ENCODE results near the gene CCDC102B. TPM values are rescaled to one million over a fixed set of nuclear protein-coding genes. Genes with fewer than 3 reads are reported as not detected.
A peak's percentile ranks its signal among the peaks of the same experiment; 100 is the strongest.

CCDC102B gene
- total RNA-seq, 6 experiments from 2014 or later = 0.86 to 1.7 (median 1.2) TPM

DNA sequence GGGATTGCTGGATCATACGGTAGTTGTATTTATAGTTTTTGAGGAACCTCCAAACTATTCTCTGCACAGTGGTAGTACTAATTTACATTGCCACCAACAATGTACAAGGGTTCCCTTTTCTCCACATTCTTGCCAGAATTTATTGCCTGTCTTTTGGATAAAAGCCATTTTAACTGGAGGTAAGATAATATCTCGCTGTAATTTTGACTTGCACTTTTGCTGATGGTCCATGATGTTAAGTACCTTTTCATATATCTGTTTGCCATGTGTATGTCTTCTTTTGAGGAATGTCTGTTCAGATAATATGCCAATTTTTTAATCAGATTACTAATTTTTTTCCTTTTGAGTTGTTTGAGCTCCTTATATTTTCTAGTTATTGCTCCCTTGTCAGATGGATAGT is 158.8 kb downstream of the CCDC102B start:
- WGBS (ENCODE audit: insufficient coverage, low coverage, low lambda C conversion rate, missing lambda C conversion rate) = 58% methylated on average over 2 of the region's 2 CpGs
- no peak for ATAC-seq
- H3K4me3 ChIP-seq = no peak overlapping the region

DNA sequence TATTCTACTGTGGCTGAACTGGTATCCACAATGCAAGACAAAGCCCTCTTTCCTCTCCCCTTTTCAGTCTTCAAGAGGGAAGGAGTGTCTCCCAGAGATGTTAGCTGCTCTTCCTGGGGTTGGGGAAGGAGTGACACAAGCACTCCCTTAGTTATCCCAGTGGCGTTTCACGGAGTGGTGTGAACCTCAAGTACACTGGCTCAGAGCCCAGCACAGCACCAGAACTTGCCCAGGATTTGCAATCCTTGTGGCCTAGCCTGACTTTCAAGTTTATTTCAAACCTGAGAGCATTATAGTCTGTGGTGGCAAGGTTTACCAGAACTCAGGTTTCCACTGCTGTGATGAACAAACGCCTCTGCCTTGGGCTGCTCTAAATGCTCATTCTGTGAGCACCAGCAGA is 162.5 kb downstream of the CCDC102B start:
- no peak for TF ChIP-seq POLR2A (IDR thresholded peaks at IDR 0.05)
- TF ChIP-seq, protein P1, sequence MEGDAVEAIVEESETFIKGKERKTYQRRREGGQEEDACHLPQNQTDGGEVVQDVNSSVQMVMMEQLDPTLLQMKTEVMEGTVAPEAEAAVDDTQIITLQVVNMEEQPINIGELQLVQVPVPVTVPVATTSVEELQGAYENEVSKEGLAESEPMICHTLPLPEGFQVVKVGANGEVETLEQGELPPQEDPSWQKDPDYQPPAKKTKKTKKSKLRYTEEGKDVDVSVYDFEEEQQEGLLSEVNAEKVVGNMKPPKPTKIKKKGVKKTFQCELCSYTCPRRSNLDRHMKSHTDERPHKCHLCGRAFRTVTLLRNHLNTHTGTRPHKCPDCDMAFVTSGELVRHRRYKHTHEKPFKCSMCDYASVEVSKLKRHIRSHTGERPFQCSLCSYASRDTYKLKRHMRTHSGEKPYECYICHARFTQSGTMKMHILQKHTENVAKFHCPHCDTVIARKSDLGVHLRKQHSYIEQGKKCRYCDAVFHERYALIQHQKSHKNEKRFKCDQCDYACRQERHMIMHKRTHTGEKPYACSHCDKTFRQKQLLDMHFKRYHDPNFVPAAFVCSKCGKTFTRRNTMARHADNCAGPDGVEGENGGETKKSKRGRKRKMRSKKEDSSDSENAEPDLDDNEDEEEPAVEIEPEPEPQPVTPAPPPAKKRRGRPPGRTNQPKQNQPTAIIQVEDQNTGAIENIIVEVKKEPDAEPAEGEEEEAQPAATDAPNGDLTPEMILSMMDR (IDR thresholded peaks at IDR 0.05) = no peak
- ATAC-seq (peak in 3 of 4 donors; percentile 21 to 53 (median 32)), DNase-seq (no peak)
- intact Hi-C loops (cut with DNase I) = no loop called here
- no peaks in the 10 kb centered on the region for H3K27me3 ChIP-seq
- H3K27ac ChIP-seq = no peak overlapping the region
- WGBS (ENCODE audit: insufficient coverage, low coverage, low lambda C conversion rate, missing lambda C conversion rate) = 80% methylated on average over 2 of the region's 3 CpGs
- H3K4me1 ChIP-seq = no peaks in the 10 kb centered on the region
- no peaks in the 10 kb centered on the region for H3K36me3 ChIP-seq
- no peaks in the 10 kb centered on the region for H3K9me3 ChIP-seq
- no peak overlapping the region for H3K4me3 ChIP-seq

More for the DNA sequence above, 158.8 kb downstream of the CCDC102B start:
- TF ChIP-seq, protein P1 (IDR thresholded peaks at IDR 0.05) = no peak
- intact Hi-C loops (cut with DNase I) = no loop called here
- no peaks in the 10 kb centered on the region for H3K36me3 ChIP-seq
- no peaks in the 10 kb centered on the region for H3K4me1 ChIP-seq
- no peak for DNase-seq
- no peaks in the 10 kb centered on the region for H3K27me3 ChIP-seq
- no peak overlapping the region for H3K27ac ChIP-seq
- no peaks in the 10 kb centered on the region for H3K9me3 ChIP-seq

DNA sequence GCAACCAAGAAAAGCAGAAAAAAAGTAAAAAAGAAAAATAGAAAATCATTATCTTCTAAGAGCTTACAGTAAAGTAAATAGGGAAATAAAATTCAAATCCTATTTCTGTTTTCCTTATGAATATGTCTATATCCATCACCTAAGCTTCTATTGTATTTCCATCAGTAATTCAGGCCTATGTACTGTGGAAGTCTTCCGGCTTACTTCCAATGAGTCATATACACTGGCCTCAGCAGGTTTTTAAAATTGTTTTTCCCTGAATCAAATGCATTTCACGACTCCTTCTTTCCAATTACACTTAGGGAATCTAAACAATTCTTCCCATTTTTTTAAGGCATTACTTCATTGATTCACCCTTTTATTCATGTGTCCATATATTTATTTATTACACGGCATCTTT is 164.7 kb downstream of the CCDC102B start:
- intact Hi-C loops (cut with DNase I) = no loop called here
- Histone ChIP-seq H3K9me3 (no peaks in the 10 kb centered on the region), H3K4me3 (no peak overlapping the region), H3K36me3 (no peaks in the 10 kb centered on the region), H3K27me3 (no peaks in the 10 kb centered on the region), H3K27ac (no peak overlapping the region), H3K4me1 (no peaks in the 10 kb centered on the region)
- no peak for DNase-seq
- TF ChIP-seq, protein P1 (IDR thresholded peaks at IDR 0.05) = no peak
- TF ChIP-seq POLR2A (IDR thresholded peaks at IDR 0.05) = no peak
- ATAC-seq = no peak
- WGBS (ENCODE audit: insufficient coverage, low coverage, low lambda C conversion rate, missing lambda C conversion rate) = 79% methylated on average over 3 of the region's 3 CpGs

DNA sequence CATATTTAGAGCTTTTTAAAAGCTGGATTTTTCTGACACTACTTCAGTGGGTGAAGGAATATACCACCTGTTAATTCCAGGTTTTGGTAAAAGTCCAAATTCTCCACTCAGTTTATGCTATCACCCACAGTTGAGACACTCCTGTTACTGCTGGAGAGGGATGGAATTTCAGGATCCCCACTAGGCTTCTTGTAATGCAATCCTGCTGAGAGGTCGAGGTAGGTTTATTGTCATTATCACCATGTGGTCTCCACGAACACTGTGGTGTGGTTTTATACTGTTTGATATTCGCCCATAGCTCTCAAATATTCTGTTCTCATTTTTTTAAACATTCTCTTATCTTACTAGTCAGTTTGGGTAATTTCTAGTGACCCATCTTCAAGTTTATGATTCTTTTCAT is 167.9 kb downstream of the CCDC102B start:
- TF ChIP-seq POLR2A (IDR thresholded peaks at IDR 0.05) = no peak
- TF ChIP-seq, protein P1 (IDR thresholded peaks at IDR 0.05) = no peak
- 97% methylated on average over 3 of the region's 3 CpGs for WGBS (ENCODE audit: insufficient coverage, low coverage, low lambda C conversion rate, missing lambda C conversion rate)
- H3K4me1 ChIP-seq = no peaks in the 10 kb centered on the region
- no peaks in the 10 kb centered on the region for H3K27me3 ChIP-seq
- ATAC-seq (no peak), DNase-seq (no peak)
- no peak overlapping the region for H3K4me3 ChIP-seq
- H3K36me3 ChIP-seq = no peaks in the 10 kb centered on the region
- intact Hi-C loops (cut with DNase I) = no loop called here
- H3K9me3 ChIP-seq = no peaks in the 10 kb centered on the region
- no peak overlapping the region for H3K27ac ChIP-seq

DNA sequence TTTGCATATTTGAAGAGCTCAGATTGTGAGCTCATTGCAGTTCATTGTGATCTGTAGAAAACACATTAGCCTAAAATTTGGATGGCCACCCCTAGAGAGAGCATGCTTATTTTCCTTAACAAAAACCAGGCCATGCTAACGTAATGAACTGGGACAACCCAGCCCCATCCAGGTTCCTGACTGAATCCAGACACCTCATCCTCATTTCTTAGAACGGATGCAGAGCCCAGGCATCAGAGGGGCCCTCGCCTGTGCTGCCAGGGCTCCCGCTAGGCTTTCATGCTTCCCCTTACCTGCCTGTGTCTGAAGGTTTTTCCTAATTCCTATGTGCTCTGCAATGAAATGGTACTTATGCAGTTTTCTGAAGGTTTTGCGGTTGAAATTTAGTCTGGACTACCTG is 171.1 kb downstream of the CCDC102B start:
- Histone ChIP-seq H3K36me3 (no peaks in the 10 kb centered on the region), H3K27ac (no peak overlapping the region), H3K27me3 (no peaks in the 10 kb centered on the region), H3K4me1 (peaks cover 0 to 6% (median 2%) of the 10 kb centered on the region in 4 donors), H3K4me3 (no peak overlapping the region), H3K9me3 (no peaks in the 10 kb centered on the region)
- no peak for ATAC-seq
- intact Hi-C loops (cut with DNase I) = no loop called here
- TF ChIP-seq POLR2A (IDR thresholded peaks at IDR 0.05) = no peak
- TF ChIP-seq, protein P1 (IDR thresholded peaks at IDR 0.05) = no peak
- 81% methylated on average over 5 of the region's 5 CpGs for WGBS (ENCODE audit: insufficient coverage, low coverage, low lambda C conversion rate, missing lambda C conversion rate)
- no peak for DNase-seq

Data from right lobe of liver (tissue), 6 donors.